Stromal cell of bone marrow (primary cell): ENCODE data around the gene AKTIP.
A peak's percentile ranks its signal among the peaks of the same experiment; 100 is the strongest.
"Not testable (repeated sequence)": the region's sequence is repeated elsewhere in the genome, so short reads cannot be mapped to it uniquely, and the experiment has no call there.

Experiments used
- DNase-seq: peaks from one replicate; pipeline ENCODE4 v3.0.0-alpha.2; 2012; ENCODE audit warnings: low read depth

Gene AKTIP

DNA sequence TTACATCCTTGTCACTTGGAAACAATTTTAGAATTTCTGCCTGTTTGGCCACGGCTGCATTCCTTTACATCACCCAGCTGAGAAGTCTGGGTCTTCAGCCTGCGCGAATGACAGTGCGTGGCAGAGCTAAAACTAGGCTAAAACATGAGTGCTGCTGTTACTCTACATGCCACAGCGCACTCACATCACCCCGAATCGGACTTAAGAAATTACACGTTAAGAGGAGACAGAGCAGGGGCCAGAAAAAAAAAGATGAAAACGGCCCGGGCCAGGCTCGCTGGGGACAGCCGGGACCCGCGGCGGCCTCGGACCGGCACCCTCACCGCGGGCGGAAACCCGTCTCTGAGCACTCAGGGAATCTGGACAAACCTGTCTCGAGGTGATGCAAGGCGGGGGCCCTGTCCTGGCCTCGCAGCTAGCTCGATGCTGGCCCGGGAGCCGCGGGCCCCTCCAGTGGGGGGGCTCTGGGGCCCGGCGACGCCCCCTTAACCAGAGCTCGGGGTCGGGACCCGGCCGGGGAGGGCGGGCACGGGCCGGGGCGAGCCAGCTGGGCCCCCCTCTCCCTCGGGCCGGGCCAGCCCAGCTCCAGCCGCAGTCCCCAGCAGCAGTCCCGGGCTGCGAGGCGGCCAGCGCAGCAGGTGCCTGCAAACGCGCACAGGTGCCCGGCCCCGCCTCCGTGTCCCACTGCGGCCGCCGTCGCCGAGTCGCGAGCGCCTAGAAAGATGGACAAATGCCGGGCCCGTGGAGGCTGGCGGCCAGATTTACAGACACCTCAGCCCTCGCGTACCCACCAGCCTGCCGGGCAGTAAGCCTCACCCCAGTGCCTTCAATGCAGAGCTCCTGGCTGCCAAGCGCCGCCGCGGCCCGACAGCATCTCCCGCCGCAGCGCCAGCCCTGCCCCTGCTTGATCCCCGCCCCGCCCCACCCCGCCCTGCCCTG, at the start of gene AKTIP:
Gene AKTIP (minus strand): TSS at position 879 of the 939 bp plus-strand sequence. CDS start 2,950 bp downstream, outside the sequence.
- no peak for DNase-seq

DNA sequence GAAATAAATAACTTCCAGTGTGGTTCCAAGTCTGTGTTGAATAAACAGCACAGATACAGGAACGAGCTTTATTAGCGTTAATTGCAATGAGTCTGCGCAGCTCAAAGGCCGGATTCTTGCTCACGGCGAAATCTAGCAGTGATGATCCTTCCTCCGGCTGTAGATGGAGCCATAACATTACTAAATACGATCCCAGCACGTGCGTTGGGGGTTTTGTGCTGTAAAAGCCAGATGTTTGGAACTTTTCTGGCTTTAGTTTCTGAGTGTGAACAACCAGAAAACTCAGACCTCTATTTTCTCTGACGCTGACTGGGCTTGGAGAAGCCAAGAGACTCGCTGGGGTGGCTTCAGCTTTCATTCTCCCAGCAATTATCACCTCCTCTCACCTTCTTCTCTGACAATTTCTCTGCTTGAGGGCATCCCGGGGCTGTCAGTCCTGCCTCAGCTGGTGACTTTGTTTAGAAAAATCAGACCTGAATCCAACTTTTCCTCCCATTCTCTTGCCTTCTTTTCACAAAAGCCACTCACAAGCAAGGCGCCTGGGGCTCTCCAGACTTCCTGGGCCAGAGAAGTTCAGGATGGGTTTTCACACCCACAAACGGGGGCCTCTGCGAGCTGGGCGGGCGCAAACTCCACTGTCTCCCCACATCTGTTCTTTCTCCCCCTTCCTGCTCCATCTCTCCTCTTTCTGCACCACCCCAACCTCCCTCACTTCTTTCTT, 47.1 kb upstream of the AKTIP start:
- DNase-seq = peak; percentile 76

GRCh38 chr16:53546988-53547391, 44.0 kb upstream of the AKTIP start:
- DNase-seq = no peak

DNA sequence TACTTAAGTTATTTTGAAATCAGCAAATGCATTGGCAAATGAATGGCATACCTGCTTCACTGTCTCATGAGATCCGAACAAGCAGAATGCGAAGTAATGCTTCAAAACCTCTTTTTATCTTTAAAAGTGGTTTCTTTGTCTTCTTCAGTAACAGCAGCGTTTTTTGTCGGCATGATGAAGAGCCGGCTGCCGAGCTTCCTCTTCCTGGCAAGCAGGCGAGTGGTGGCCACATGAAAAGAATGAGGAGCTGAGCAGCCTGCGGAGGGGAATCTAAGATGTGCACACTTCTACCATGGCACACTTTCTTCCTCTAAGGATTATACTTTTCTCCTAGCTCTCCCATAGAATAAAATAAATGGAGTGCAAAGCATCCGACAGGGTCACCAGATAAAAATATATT, 42.4 kb upstream of the AKTIP start:
- no peak for DNase-seq

- DNase-seq = no peak
Observed at GRCh38 chr16:53542283-53542682, 39.3 kb upstream of the AKTIP start.

GRCh38 chr16:53541326-53541725, 38.3 kb upstream of the AKTIP start:
- peak; percentile 38 for DNase-seq

- DNase-seq = not testable (repeated sequence)
Observed at GRCh38 chr16:53539759-53540718, 37.0 kb upstream of the AKTIP start.

DNA sequence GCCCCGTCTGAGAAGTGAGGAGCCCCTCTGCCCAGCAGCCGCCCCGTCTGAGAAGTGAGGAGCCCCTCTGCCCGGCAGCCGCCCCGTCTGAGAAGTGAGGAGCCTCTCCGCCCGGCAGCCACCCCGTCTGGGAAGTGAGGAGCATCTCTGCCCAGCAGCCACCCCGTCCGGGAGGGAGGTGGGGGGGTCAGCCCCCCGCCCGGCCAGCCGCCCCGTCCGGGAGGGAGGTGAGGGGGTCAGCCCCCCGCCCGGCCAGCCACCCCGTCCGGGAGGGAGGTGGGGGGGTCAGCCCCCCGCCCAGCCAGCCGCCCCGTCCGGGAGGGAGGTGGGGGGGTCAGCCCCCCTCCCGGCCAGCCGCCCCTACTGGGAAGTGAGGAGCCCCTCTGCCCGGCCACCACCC, 36.3 kb upstream of the AKTIP start:
- DNase-seq = not testable (repeated sequence)

DNA sequence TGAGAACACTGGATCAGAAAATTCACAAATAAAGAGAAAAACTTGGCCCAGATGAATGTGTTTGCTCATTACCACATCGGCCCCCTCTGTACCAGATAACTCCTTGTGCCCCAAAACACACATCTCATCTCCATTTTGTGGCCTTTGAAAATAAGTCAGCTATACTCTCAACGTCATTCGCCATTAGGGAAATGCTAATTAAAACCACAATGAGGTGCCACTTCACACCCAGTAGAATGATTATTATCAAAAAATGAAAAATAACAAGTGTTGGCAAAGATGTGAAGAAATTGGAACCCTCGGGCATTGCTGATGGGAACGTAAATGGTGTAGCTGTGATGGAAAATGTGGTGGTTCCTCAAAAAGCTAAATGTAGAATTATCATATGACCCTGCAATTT, 34.6 kb upstream of the AKTIP start:
- no peak for DNase-seq

- no peak for DNase-seq
Observed at GRCh38 chr16:53534206-53534605, 31.2 kb upstream of the AKTIP start.

- DNase-seq = no peak
Observed at GRCh38 chr16:53530741-53531140, 27.7 kb upstream of the AKTIP start.

DNA sequence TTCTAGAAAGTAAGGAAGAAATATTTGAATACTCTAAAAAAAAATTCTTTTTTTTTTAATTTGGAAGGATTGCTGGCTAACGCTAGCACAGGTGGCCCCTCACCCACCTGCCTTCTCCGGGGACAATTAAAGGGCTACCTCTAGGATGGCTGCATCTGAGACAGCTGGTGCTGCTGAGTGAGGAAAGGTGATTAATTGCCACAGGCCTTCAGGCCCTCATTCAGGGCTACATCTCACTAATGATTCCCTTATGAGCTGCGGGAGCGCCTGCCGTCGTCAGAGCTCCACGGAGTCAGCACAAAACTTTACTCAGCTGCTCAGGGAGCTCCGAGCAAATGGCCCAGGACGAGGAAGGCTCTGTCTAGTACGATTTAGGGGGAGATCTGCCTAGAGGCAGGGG, 27.0 kb upstream of the AKTIP start:
- no peak for DNase-seq

DNA sequence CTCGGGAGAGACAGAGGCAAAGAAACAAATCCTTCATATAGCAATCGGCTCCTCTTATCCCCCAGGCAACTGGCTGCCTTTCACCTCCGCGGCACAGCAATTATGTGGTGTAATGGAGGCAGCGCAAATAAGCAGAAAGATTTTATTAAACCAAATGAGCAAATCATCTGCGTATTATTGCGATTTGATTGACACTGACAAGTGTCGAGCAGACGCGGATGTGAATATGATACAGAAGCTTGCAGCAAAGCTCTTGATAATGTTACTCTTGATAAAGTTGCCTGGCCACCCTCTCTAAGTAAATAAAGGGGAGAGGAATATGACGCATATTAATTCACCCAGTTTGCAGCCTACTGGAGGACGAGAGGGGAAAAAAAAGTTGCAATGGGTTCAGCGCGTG, 26.5 kb upstream of the AKTIP start:
- DNase-seq = no peak

GRCh38 chr16:53528797-53529196, 25.8 kb upstream of the AKTIP start:
- DNase-seq = no peak

- DNase-seq = no peak
Observed at GRCh38 chr16:53523971-53524548, 21.1 kb upstream of the AKTIP start.

- no peak for DNase-seq
Observed at GRCh38 chr16:53523126-53523804, 20.3 kb upstream of the AKTIP start.

- no peak for DNase-seq
Observed at GRCh38 chr16:53519417-53520091, 16.5 kb upstream of the AKTIP start.

GRCh38 chr16:53518550-53519416, 15.8 kb upstream of the AKTIP start:
- DNase-seq = no peak

DNA sequence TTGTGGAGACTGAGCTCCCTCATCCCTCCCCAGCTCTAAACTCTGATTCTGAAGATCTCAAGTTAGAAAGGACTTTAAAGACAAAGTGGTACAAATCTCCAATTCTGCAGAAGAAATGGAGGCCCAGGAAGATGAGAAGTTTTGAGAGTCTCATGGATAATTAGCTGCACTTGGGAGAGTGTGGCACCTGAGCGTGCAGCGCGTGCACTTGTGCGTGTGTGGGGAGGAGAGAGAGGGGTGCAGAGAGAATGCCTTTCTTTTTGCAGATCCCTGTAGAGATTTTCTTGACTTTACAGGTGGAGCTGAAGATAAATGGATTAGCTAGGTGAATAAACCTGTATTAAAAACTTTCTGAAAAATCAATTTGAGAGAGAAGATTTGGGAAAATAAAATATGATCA, 14.8 kb upstream of the AKTIP start:
- DNase-seq = no peak
